ACC112 (cell line): ENCODE results near the gene SLC32A1.

ENCODE experiments used
- H2AFZ ChIP-seq: fragments of 200-600 bp; sonication (generic); one replicate; pipeline ENCODE4 v1.6.0; 2017; ENCODE audit warnings: antibody characterized with exemption, low read length; ENCODE audit not compliant: unreplicated experiment
- H3K27ac ChIP-seq: fragments of 200-600 bp; sonication (generic); 2 replicates; pipeline ENCODE4 v1.5.1; 2014; ENCODE audit warnings: low read depth, mild to moderate bottlenecking, antibody characterized with exemption, low read length, moderate library complexity
- H3K27me3 ChIP-seq: fragments of 200-600 bp; sonication (generic); 2 replicates; pipeline ENCODE4 v1.6.1; 2014; ENCODE audit warnings: mild to moderate bottlenecking, antibody characterized with exemption, low read length, moderate library complexity, mixed read lengths; ENCODE audit not compliant: insufficient read depth
- H3K36me3 ChIP-seq: fragments of 200-600 bp; sonication (generic); 2 replicates; pipeline ENCODE4 v1.6.1; 2016; ENCODE audit warnings: mild to moderate bottlenecking, antibody characterized with exemption, low read length, moderate library complexity, mixed read lengths; ENCODE audit not compliant: insufficient read depth
- H3K4me1 ChIP-seq: fragments of 200-600 bp; sonication (generic); one replicate; pipeline ENCODE4 v1.6.1; 2016; ENCODE audit warnings: low read length, mixed read lengths; ENCODE audit not compliant: insufficient read depth, unreplicated experiment, control insufficient read depth
- H3K4me3 ChIP-seq: fragments of 200-600 bp; sonication (generic); 2 replicates; pipeline ENCODE4 v1.5.1; 2014; ENCODE audit warnings: mild to moderate bottlenecking, low read depth, low read length
- H3K79me2 ChIP-seq: fragments of 200-600 bp; sonication (generic); one replicate; pipeline ENCODE4 v1.6.0; 2016; ENCODE audit warnings: low read length; ENCODE audit not compliant: control insufficient read depth, unreplicated experiment, insufficient read depth

Gene SLC32A1

GRCh38 chr20:38725148-38725901 is 1.0 kb downstream of the SLC32A1 start:
- Histone ChIP-seq H3K79me2 (no peaks in the 10 kb centered on the region), H3K27ac (no peak overlapping the region), H3K4me3 (no peak overlapping the region), H2AFZ (no peak overlapping the region), H3K36me3 (no peaks in the 10 kb centered on the region), H3K27me3 (peaks cover 100% of the 10 kb centered on the region), H3K4me1 (no peaks in the 10 kb centered on the region)

- no peak overlapping the region for H3K27ac ChIP-seq
- peaks cover 100% of the 10 kb centered on the region for H3K27me3 ChIP-seq
- no peaks in the 10 kb centered on the region for H3K36me3 ChIP-seq
- H3K79me2 ChIP-seq, result no peaks in the 10 kb centered on the region
- no peaks in the 10 kb centered on the region for H3K4me1 ChIP-seq
- no peak overlapping the region for H2AFZ ChIP-seq
- H3K4me3 ChIP-seq, result no peak overlapping the region
These were observed 1.9 kb downstream of the SLC32A1 start for GRCh38 chr20:38725931-38726803.

GRCh38 chr20:38726804-38727606 is 2.7 kb downstream of the SLC32A1 start:
- H2AFZ ChIP-seq, result no peak overlapping the region
- no peak overlapping the region for H3K27ac ChIP-seq
- no peak overlapping the region for H3K4me3 ChIP-seq
- no peaks in the 10 kb centered on the region for H3K36me3 ChIP-seq
- H3K4me1 ChIP-seq, result no peaks in the 10 kb centered on the region
- peaks cover 99% of the 10 kb centered on the region for H3K27me3 ChIP-seq
- no peaks in the 10 kb centered on the region for H3K79me2 ChIP-seq

DNA sequence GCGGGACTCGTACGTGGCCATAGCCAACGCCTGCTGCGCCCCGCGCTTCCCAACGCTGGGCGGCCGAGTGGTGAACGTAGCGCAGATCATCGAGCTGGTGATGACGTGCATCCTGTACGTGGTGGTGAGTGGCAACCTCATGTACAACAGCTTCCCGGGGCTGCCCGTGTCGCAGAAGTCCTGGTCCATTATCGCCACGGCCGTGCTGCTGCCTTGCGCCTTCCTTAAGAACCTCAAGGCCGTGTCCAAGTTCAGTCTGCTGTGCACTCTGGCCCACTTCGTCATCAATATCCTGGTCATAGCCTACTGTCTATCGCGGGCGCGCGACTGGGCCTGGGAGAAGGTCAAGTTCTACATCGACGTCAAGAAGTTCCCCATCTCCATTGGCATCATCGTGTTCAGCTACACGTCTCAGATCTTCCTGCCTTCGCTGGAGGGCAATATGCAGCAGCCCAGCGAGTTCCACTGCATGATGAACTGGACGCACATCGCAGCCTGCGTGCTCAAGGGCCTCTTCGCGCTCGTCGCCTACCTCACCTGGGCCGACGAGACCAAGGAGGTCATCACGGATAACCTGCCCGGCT is 3.4 kb downstream of the SLC32A1 start:
- peaks cover 99% of the 10 kb centered on the region for H3K27me3 ChIP-seq
- H3K36me3 ChIP-seq, result no peaks in the 10 kb centered on the region
- no peak overlapping the region for H2AFZ ChIP-seq
- H3K79me2 ChIP-seq, result no peaks in the 10 kb centered on the region
- H3K27ac ChIP-seq, result no peak overlapping the region
- no peaks in the 10 kb centered on the region for H3K4me1 ChIP-seq
- no peak overlapping the region for H3K4me3 ChIP-seq

DNA sequence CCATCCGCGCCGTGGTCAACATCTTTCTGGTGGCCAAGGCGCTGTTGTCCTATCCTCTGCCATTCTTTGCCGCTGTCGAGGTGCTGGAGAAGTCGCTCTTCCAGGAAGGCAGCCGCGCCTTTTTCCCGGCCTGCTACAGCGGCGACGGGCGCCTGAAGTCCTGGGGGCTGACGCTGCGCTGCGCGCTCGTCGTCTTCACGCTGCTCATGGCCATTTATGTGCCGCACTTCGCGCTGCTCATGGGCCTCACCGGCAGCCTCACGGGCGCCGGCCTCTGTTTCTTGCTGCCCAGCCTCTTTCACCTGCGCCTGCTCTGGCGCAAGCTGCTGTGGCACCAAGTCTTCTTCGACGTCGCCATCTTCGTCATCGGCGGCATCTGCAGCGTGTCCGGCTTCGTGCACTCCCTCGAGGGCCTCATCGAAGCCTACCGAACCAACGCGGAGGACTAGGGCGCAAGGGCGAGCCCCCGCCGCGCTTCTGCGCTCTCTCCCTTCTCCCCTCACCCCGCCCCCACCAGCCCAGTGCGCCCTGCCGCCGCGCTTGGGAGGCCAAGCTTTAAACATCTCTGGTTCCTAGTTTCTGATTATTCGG is 4.0 kb downstream of the SLC32A1 start:
- no peak overlapping the region for H3K27ac ChIP-seq
- H3K4me1 ChIP-seq, result no peaks in the 10 kb centered on the region
- no peak overlapping the region for H3K4me3 ChIP-seq
- no peaks in the 10 kb centered on the region for H3K79me2 ChIP-seq
- no peak overlapping the region for H2AFZ ChIP-seq
- peaks cover 98% of the 10 kb centered on the region for H3K27me3 ChIP-seq
- H3K36me3 ChIP-seq, result no peaks in the 10 kb centered on the region

- H3K36me3 ChIP-seq, result no peaks in the 10 kb centered on the region
- H3K79me2 ChIP-seq, result no peaks in the 10 kb centered on the region
- no peaks in the 10 kb centered on the region for H3K4me1 ChIP-seq
- peaks cover 98% of the 10 kb centered on the region for H3K27me3 ChIP-seq
- no peak overlapping the region for H3K27ac ChIP-seq
- no peak overlapping the region for H3K4me3 ChIP-seq
- no peak overlapping the region for H2AFZ ChIP-seq
These were observed 4.8 kb downstream of the SLC32A1 start for GRCh38 chr20:38728911-38729642.

DNA sequence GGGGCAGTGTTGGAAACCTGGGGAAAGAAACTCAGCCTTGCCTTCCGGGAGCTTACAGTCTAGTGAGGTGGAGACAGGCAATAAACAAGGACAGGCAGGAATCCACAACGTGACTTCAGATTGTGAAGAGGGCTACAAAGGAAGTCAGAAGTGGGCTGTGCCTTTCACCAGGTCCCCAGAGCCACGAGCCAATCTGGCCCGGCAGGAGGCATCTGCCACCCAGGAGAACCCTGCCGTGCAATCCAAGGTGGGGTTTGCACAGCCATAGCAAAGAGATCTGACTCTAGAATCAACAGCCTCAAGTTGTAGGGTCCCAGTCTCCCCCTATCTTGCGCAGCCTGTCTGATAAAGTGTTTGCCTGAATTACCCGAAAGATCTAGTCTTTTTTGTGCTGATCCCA is 5.5 kb downstream of the SLC32A1 start:
- no peaks in the 10 kb centered on the region for H3K4me1 ChIP-seq
- peaks cover 97% of the 10 kb centered on the region for H3K27me3 ChIP-seq

DNA sequence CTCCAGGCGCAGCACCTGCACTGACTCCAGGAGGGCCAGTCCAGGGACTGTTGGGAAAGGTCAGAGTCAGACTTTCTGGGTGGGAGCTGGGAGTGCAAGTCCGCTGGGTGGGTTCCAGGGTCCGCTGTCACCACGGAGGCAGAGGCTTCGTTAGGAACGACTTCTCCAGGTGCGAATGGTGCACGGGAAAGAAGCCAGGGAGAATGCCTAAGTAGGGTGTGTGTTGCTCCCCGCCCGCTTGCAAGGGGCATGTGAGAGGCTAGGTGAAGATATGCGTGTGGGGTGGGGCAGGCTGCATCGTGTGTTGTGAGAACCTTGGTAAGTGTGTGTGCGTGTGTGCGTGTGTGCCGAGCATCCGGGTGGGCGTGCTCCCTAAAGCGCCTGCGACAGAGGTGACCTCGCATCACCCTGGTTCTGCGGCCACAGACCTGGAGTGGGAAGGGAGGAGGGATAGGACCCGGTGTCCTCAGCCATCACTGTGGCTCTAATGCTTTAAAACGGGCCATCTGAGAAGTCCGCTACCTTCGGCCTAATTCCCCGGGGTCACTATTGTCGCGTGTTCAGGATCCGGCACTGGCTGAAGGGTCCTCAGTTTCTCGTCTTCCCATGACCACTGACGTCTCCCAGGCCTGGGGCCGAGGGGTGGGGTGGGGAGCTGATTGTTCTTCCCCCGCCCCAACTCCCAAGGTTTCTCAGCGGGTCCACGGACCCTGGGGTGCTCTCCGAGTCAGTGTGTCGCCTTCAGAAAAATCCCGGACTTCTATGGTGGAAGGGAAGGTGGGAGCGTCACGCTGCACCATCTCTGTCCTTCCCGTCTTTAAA is 6.1 kb downstream of the SLC32A1 start:
- no peak overlapping the region for H3K27ac ChIP-seq
- H3K4me1 ChIP-seq, result no peaks in the 10 kb centered on the region
- peaks cover 97% of the 10 kb centered on the region for H3K27me3 ChIP-seq
- H3K4me3 ChIP-seq, result no peak overlapping the region
- H3K36me3 ChIP-seq, result no peaks in the 10 kb centered on the region
- no peak overlapping the region for H2AFZ ChIP-seq
- H3K79me2 ChIP-seq, result no peaks in the 10 kb centered on the region

More for the DNA sequence above, 5.5 kb downstream of the SLC32A1 start:
- H3K79me2 ChIP-seq, result no peaks in the 10 kb centered on the region
- no peak overlapping the region for H3K27ac ChIP-seq
- no peaks in the 10 kb centered on the region for H3K36me3 ChIP-seq
- H3K4me3 ChIP-seq, result no peak overlapping the region
- no peak overlapping the region for H2AFZ ChIP-seq
